Heart left ventricle (tissue), 16 donors: ENCODE data around the gene CAV2. TPM values are rescaled to one million over a fixed set of nuclear protein-coding genes. Genes with fewer than 3 reads are reported as not detected.

Experiments
- ATAC-seq, 4 donors: fragments of 200-7000 bp; cut with Tn5 transposase; one replicate each; pipeline ENCODE4 v1.9.1; 2020 to 2022; ENCODE audit warnings: moderate library complexity in 4 of 4, mild to moderate bottlenecking in 3 of 4, moderate number of reproducible peaks in 1 of 4
- DNase-seq, 5 donors: peaks; one replicate each; pipeline ENCODE4 v3.0.0-alpha.2; 2020
- H3K27ac ChIP-seq, 12 donors: fragments of 200-600 bp; sonication (generic) in 4 of 12; one replicate each; pipeline versions ENCODE4 v1.5.0 to v1.8.0; 2016 to 2022; ENCODE audit warnings: mild to moderate bottlenecking in 2 of 12
- H3K27me3 ChIP-seq, 9 donors: fragments of 200-600 bp; sonication (generic) in 2 of 9; one replicate each; pipeline versions ENCODE4 v1.5.1 to v1.8.0; 2016 to 2022; ENCODE audit warnings: mild to moderate bottlenecking in 3 of 9
- H3K36me3 ChIP-seq, 9 donors: fragments of 200-600 bp; sonication (generic) in 2 of 9; one replicate each; pipeline versions ENCODE4 v1.5.0 to v1.8.0; 2018 to 2022; ENCODE audit warnings: mild to moderate bottlenecking in 2 of 9
- H3K4me1 ChIP-seq, 12 donors: fragments of 200-600 bp; sonication (generic) in 4 of 12; one replicate each; pipeline versions ENCODE4 v1.5.0 to v1.8.0; 2016 to 2022; ENCODE audit warnings: mild to moderate bottlenecking in 3 of 12
- H3K4me3 ChIP-seq, 12 donors: fragments of 200-600 bp; sonication (generic) in 4 of 12; one replicate each; pipeline versions ENCODE4 v1.5.0 to v1.8.0; 2017 to 2022; ENCODE audit warnings: mild to moderate bottlenecking in 9 of 12, moderate library complexity in 4 of 12
- H3K9me3 ChIP-seq, 12 donors: fragments of 200-600 bp; sonication (generic) in 4 of 12; one replicate each; pipeline versions ENCODE4 v1.5.0 to v1.8.0; 2016 to 2022; ENCODE audit warnings: mild to moderate bottlenecking in 1 of 12
- CTCF ChIP-seq, 12 donors: fragments of 200-600 bp; sonication (generic) in 4 of 12; IDR thresholded peaks; one replicate each; pipeline versions ENCODE4 v1.5.0 to v1.8.0; 2018 to 2022; ENCODE audit warnings: antibody characterized with exemption in 12 of 12, mild to moderate bottlenecking in 5 of 12
- POLR2A ChIP-seq, 2 donors: fragments of 450-650 bp; IDR thresholded peaks; one replicate each; pipeline ENCODE4 v1.6.1; 2017; ENCODE audit warnings: antibody characterized with exemption in 2 of 2, mild to moderate bottlenecking in 2 of 2, moderate library complexity in 2 of 2
- WGBS, 4 donors: extraction: QIAGEN DNeasy Blood & Tissue Kit in 2 of 4; methylation state at CpG; one replicate each; pipeline versions ENCODE4 v1.1.5 to v1.1.7; 2013 to 2018; 5-methylcytosine and 5-hydroxymethylcytosine counted together
- intact Hi-C, 10 donors: fragments of 100-400 bp; cut with DNase I; formaldehyde crosslinking; loops; one replicate each; pipeline versions ENCODE4 v1.11.1 to v1.14.2; 2022
- polyA plus RNA-seq, 2 donors: library from polyadenylated mRNA; stranded (reverse); fragments of 200-250 nt; gene quantifications; one replicate each; pipeline ENCODE4 v1.2.3, GENCODE V29; 2013
- total RNA-seq, 9 donors: library from RNA; depleted of rRNA in 2 of 9; stranded (reverse); fragments of >200 nt in 2 of 9; fragmentation: NEBNext Ultra II Directional in 3 of 9; extraction: Animal tissue kit (Norgen Biotek cat#: 25700) in 3 of 9; gene quantifications; one replicate each; pipeline versions ENCODE4 v1.1.0 to v1.2.4, GENCODE V29; 2016 to 2023
- donor health status: ischemic (EF 13 %, LVEDD 7.1; RV severe dilation, severe dysfunction).
- donor health status: healthy with polysubstance abuse.
- donor health status: DM: no; HTN: yes; CAD: no.
- donor health status: DM: no; HTN: no; CAD: no.
- donor health status: ischemic (EF 25% LVEDD 6.9; RV normal size, moderate dysfunction).
- donor health status: ischemic (EF 25% LVEDD 5.7; RV mildly dilated, moderate dysfunction).
- donor health status: healthy.
- donor health status: DM: yes; HTN: yes; CAD: no.
- donor health status: ischemic (EF 35%, LVEDD 5.7; RV mildly dilated, moderate dysfunction).
- donor health status: nonischemic (EF 11% LVEDD 7.7; RV severe dilation, severe dysfunction).
- donor health status: DM: yes; HTN: yes; CAD: no.
- donor health status: PGD.
- donor health status: ischemic (EF 29% LVEDD 5.4; RV normal size, mild dysfunction).
- donor health status: nonischemic (EF 23%, LVEDD 6.1; RV moderate dilation, normal function).

The CAV2 gene
- total and polyA plus RNA-seq, 11 donors, result 66.3 to 345 (median 236) TPM

- Histone ChIP-seq H3K4me1 (peaks cover 22 to 94% (median 68%) of the 10 kb centered on the region in 12 donors), H3K27me3 (no peaks in the 10 kb centered on the region), H3K4me3 (no peak overlapping the region), H3K36me3 (peaks cover 0 to 81% (median 26%) of the 10 kb centered on the region in 9 donors), H3K27ac (peak overlapping the region in 9 of 12 donors; percentile 8 to 74 (median 31)), H3K9me3 (no peaks in the 10 kb centered on the region)
- 66 to 79% (median 68%) methylated on average over 2 of the region's 2 CpGs for WGBS, 4 donors
- TF ChIP-seq CTCF (IDR thresholded peaks at IDR 0.05), result no peak
- ATAC-seq (no peak), DNase-seq (no peak)
- intact Hi-C loops, result loop anchor here in 1 of 10 donors (5.0 kb wide), 1 partner anchor 366 kb away; no protein-coding TSS in a partner anchor
Observed at GRCh38 chr7:116538138-116538537, 38.6 kb downstream of the CAV2 start.

- peaks cover 18 to 95% (median 72%) of the 10 kb centered on the region in 12 donors for H3K4me1 ChIP-seq
- intact Hi-C loops, result loop anchor here in 1 of 10 donors (5.0 kb wide), 1 partner anchor 368 kb away; no protein-coding TSS in a partner anchor
- no peaks in the 10 kb centered on the region for H3K27me3 ChIP-seq
- no peak for DNase-seq
- ATAC-seq, result peak in 1 of 4 donors; percentile 3
- peak overlapping the region in 11 of 12 donors; percentile 10 to 74 (median 43) for H3K27ac ChIP-seq
- no peaks in the 10 kb centered on the region for H3K9me3 ChIP-seq
- WGBS, 4 donors, result 51 to 71% (median 60%) methylated on average over 3 of the region's 3 CpGs
- TF ChIP-seq POLR2A (IDR thresholded peaks at IDR 0.05) (no peak), CTCF (IDR thresholded peaks at IDR 0.05) (no peak)
- H3K4me3 ChIP-seq, result no peak overlapping the region
- peaks cover 0 to 91% (median 24%) of the 10 kb centered on the region in 9 donors for H3K36me3 ChIP-seq
Observed at GRCh38 chr7:116539879-116540278, 40.3 kb downstream of the CAV2 start.

- TF ChIP-seq CTCF (IDR thresholded peaks at IDR 0.05), result no peak
- Histone ChIP-seq H3K4me1 (peaks cover 14 to 95% (median 72%) of the 10 kb centered on the region in 12 donors), H3K4me3 (no peak overlapping the region), H3K27me3 (no peaks in the 10 kb centered on the region), H3K9me3 (no peaks in the 10 kb centered on the region), H3K36me3 (peaks cover 0 to 91% (median 17%) of the 10 kb centered on the region in 9 donors), H3K27ac (peak overlapping the region in 6 of 12 donors; percentile 0 to 74 (median 42))
- DNase-seq, result no peak
- no peak for ATAC-seq
- intact Hi-C loops, result no loop called here
Observed at GRCh38 chr7:116540743-116541142, 41.2 kb downstream of the CAV2 start.

- WGBS, 4 donors, result 61 to 68% (median 63%) methylated on average over 3 of the region's 3 CpGs
- peaks cover 14 to 97% (median 74%) of the 10 kb centered on the region in 12 donors for H3K4me1 ChIP-seq
Observed at GRCh38 chr7:116541951-116542350, 42.4 kb downstream of the CAV2 start.

More at GRCh38 chr7:116541951-116542350, 42.4 kb downstream of the CAV2 start:
- Histone ChIP-seq H3K4me3 (no peak overlapping the region), H3K27me3 (no peaks in the 10 kb centered on the region), H3K9me3 (no peaks in the 10 kb centered on the region), H3K36me3 (peaks cover 0 to 92% (median 14%) of the 10 kb centered on the region in 9 donors), H3K27ac (peak overlapping the region in 9 of 12 donors; percentile 5 to 74 (median 40))
- no peak for TF ChIP-seq POLR2A (IDR thresholded peaks at IDR 0.05)
- TF ChIP-seq CTCF (IDR thresholded peaks at IDR 0.05), result no peak
- intact Hi-C loops, result no loop called here
- DNase-seq (no peak), ATAC-seq (no peak)
